SK-N-SH (cell line): ENCODE data around the gene FAM124A. TPM values are rescaled to one million over a fixed set of nuclear protein-coding genes. Genes with fewer than 3 reads are reported as not detected.

Experiments used
- CTCF ChIA-PET: fragments of 300-600, 350-600 bp; formaldehyde crosslinking; extraction: SDS; loops from one replicate; lab custom pipeline; 2021; lab: Yijun Ruan, JAX
- POLR2A ChIA-PET: fragments of 350-600 bp; sonication (Branson Sonifier 250); formaldehyde crosslinking; extraction: SDS; loops from one replicate; lab custom pipeline; 2020; ENCODE audit warnings: antibody characterized with exemption, inconsistent platforms; lab: Yijun Ruan, JAX
- DNase-seq: peaks from one replicate; pipeline ENCODE4 v3.0.0; 2012
- H2AFZ ChIP-seq: fragments of 200-600 bp; sonication (generic); 2 replicates; pipeline ENCODE4 v1.8.1; 2016; ENCODE audit warnings: antibody characterized with exemption, mild to moderate bottlenecking, low read depth
- H3F3A ChIP-seq: fragments of 200-600 bp; sonication (generic); replicated peaks from 2 replicates; pipeline ENCODE3; 2016; ENCODE audit warnings: antibody characterized with exemption, mild to moderate bottlenecking; ENCODE audit not compliant: insufficient read depth
- H3K27ac ChIP-seq, 2 experiments: fragments of 200-500 bp in 1 of 2; fragments of 200-600 bp in 1 of 2; sonication (Bioruptor generic) in 1 of 2; sonication (generic), shearing (Covaris generic) in 1 of 2; 2 replicates each; pipeline versions ENCODE4 v1.5.1 to v1.6.1; 2014 to 2016; ENCODE audit warnings: low read depth in 2 of 2, inconsistent platforms in 1 of 2, low read length in 1 of 2, mild to moderate bottlenecking in 1 of 2, mixed read lengths in 1 of 2
- H3K27me3 ChIP-seq: fragments of 200-600 bp; sonication (generic), shearing (Covaris generic); 2 replicates; pipeline ENCODE4 v1.6.1; 2016; ENCODE audit warnings: mixed run types; ENCODE audit not compliant: insufficient read depth
- H3K36me3 ChIP-seq, 2 experiments: fragments of 200-500 bp in 1 of 2; fragments of 200-600 bp in 1 of 2; sonication (Bioruptor generic) in 1 of 2; sonication (generic) in 1 of 2; replicated peaks in 1 of 2; 2 replicates each; pipeline versions ENCODE3 to v1.5.1; 2014 to 2016; ENCODE audit warnings: low read length in 1 of 2, mild to moderate bottlenecking in 1 of 2; ENCODE audit not compliant: insufficient read depth in 2 of 2, control insufficient read depth in 1 of 2
- H3K4me1 ChIP-seq, 2 experiments: fragments of 200-500 bp in 1 of 2; fragments of 200-600 bp in 1 of 2; sonication (Bioruptor generic) in 1 of 2; sonication (generic), shearing (Covaris generic) in 1 of 2; 2 replicates each; pipeline versions ENCODE4 v1.5.1 to v1.6.1; 2014 to 2016; ENCODE audit warnings: low read depth in 1 of 2, low read length in 1 of 2, mixed run types in 1 of 2; ENCODE audit not compliant: insufficient read depth in 2 of 2, control insufficient read depth in 1 of 2
- H3K4me2 ChIP-seq: fragments of 200-600 bp; sonication (generic), shearing (Covaris generic); 2 replicates; pipeline ENCODE4 v1.6.1; 2017; ENCODE audit warnings: mixed run types
- H3K4me3 ChIP-seq, 2 experiments: fragments of 200-500 bp in 1 of 2; fragments of 200-600 bp in 1 of 2; sonication (Bioruptor generic) in 1 of 2; sonication (generic), shearing (Covaris generic) in 1 of 2; 2 replicates each; pipeline versions ENCODE4 v1.5.1 to v1.8.1; 2014 to 2016; ENCODE audit warnings: low read depth in 2 of 2, inconsistent platforms in 1 of 2, low read length in 1 of 2, mild to moderate bottlenecking in 1 of 2, mixed read lengths in 1 of 2, moderate library complexity in 1 of 2
- H3K79me2 ChIP-seq: fragments of 200-600 bp; sonication (generic); 2 replicates; pipeline ENCODE4 v1.8.1; 2017; ENCODE audit warnings: mild to moderate bottlenecking; ENCODE audit not compliant: insufficient read depth
- H3K9ac ChIP-seq: fragments of 200-600 bp; sonication (generic); 2 replicates; pipeline ENCODE4 v1.6.1; 2017; ENCODE audit warnings: mixed run types
- H3K9me2 ChIP-seq: fragments of 200-600 bp; sonication (generic); 2 replicates; pipeline ENCODE4 v1.6.1; 2017; ENCODE audit warnings: mixed run types
- H3K9me3 ChIP-seq: fragments of 200-600 bp; sonication (generic); 2 replicates; pipeline ENCODE4 v1.6.1; 2017; ENCODE audit warnings: mixed run types, mild to moderate bottlenecking, moderate library complexity
- H4K20me1 ChIP-seq: fragments of 200-600 bp; sonication (generic); 2 replicates; pipeline ENCODE4 v1.6.1; 2017; ENCODE audit warnings: mild to moderate bottlenecking, mixed run types; ENCODE audit not compliant: insufficient read depth
- ELF1 ChIP-seq: IDR thresholded peaks from 2 replicates; pipeline ENCODE4 v1.4.0; 2012
- FOXJ3 ChIP-seq: sonication (generic); formaldehyde crosslinking; IDR thresholded peaks from 2 replicates; pipeline ENCODE4 v1.5.1; 2020; ENCODE audit warnings: mild to moderate bottlenecking, missing genetic modification reagents
- FOXM1 ChIP-seq: IDR thresholded peaks from 2 replicates; pipeline ENCODE4 v1.4.0; 2012; ENCODE audit warnings: low read depth, mild to moderate bottlenecking
- GATA2 ChIP-seq: sonication (generic); formaldehyde crosslinking; IDR thresholded peaks from 2 replicates; pipeline ENCODE4 v1.5.0; 2020; ENCODE audit warnings: mild to moderate bottlenecking, missing genetic modification reagents
- MEF2A ChIP-seq: IDR thresholded peaks from 2 replicates; pipeline ENCODE4 v1.4.0; 2012; ENCODE audit warnings: low read depth, borderline replicate concordance
- MXI1 ChIP-seq: IDR thresholded peaks from 2 replicates; pipeline ENCODE4 v1.6.1; 2012; ENCODE audit warnings: mild to moderate bottlenecking, low read depth, low read length, improper control_type of control experiment
- NFIC ChIP-seq: IDR thresholded peaks from 2 replicates; pipeline ENCODE4 v1.4.0; 2012; ENCODE audit warnings: borderline replicate concordance
- RCOR1 ChIP-seq: fragments of 150-350 bp; IDR thresholded peaks from 2 replicates; pipeline ENCODE4 v1.6.1; 2017; ENCODE audit warnings: antibody characterized with exemption, low read length
- RFX5 ChIP-seq: IDR thresholded peaks from 2 replicates; pipeline ENCODE4 v1.6.1; 2012; ENCODE audit warnings: mild to moderate bottlenecking, improper control_type of control experiment, low read length
- SIN3A ChIP-seq: IDR thresholded peaks from 2 replicates; pipeline ENCODE4 v1.6.1; 2012; ENCODE audit warnings: low read depth, mild to moderate bottlenecking, low read length, moderate library complexity, borderline replicate concordance
- TAF1 ChIP-seq: IDR thresholded peaks from 2 replicates; pipeline ENCODE4 v1.6.1; 2012; ENCODE audit warnings: low read depth, mild to moderate bottlenecking, low read length, moderate library complexity, borderline replicate concordance
- TCF12 ChIP-seq: IDR thresholded peaks from 2 replicates; pipeline ENCODE4 v1.4.0; 2012
- TEAD4 ChIP-seq: IDR thresholded peaks from 2 replicates; pipeline ENCODE4 v1.4.0; 2012; ENCODE audit warnings: mild to moderate bottlenecking, borderline replicate concordance; ENCODE audit not compliant: insufficient read depth
- ZBTB33 ChIP-seq: IDR thresholded peaks from 2 replicates; pipeline ENCODE4 v1.4.0; 2012; ENCODE audit warnings: low read depth, borderline replicate concordance
- WGBS: methylation state at CpG from one replicate; pipeline ENCODE4 v1.1.6; 2017; ENCODE audit warnings: low lambda C conversion rate; 5-methylcytosine and 5-hydroxymethylcytosine counted together
- polyA plus RNA-seq, 3 experiments: library from polyadenylated mRNA; depleted of rRNA; stranded (reverse); fragments of >200 nt; gene quantifications; 2 replicates each; pipeline ENCODE4 v1.2.3, GENCODE V29; 2012
- TF ChIP-seq, protein P1 (sequence below): IDR thresholded peaks from 2 replicates; pipeline ENCODE4 v1.6.1; 2012; ENCODE audit warnings: mild to moderate bottlenecking, low read depth, low read length, moderate library complexity
- TF ChIP-seq, protein P2 (sequence below): IDR thresholded peaks from 2 replicates; pipeline ENCODE4 v1.4.0; 2012; ENCODE audit warnings: low read depth, borderline replicate concordance

Gene FAM124A
- polyA plus RNA-seq, 1 of the 3 experiments (the other 2 are of a cell fraction), result 1.5 TPM

DNA sequence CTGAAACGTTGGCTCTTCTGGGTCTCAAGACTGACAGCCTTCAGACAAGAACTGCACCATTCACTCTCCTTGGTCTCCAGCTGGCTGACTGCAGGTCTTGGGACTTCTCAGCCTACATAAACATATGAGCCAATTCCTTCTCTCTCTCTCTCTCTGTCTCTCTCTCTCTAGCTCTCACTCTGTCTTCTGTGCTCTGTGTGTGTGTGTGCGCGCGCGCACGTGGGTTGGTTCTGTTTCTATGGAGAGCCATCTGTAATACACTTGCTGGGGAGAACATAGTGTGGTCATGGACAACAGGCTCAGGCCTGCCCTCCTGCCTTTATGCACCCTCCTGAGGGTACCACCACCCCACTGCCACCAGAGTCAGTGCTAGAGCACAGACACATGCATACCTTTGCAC, 103.6 kb downstream of the FAM124A start:
- Histone ChIP-seq H3K9me2 (no peaks in the 10 kb centered on the region), H3K9ac (no peak overlapping the region)
- DNase-seq, result no peak
- TF ChIP-seq MXI1, result no peak
- no peak for TF ChIP-seq RCOR1
- no peak for TF ChIP-seq TCF12
- no peak for TF ChIP-seq FOXM1
- TF ChIP-seq, protein P1, sequence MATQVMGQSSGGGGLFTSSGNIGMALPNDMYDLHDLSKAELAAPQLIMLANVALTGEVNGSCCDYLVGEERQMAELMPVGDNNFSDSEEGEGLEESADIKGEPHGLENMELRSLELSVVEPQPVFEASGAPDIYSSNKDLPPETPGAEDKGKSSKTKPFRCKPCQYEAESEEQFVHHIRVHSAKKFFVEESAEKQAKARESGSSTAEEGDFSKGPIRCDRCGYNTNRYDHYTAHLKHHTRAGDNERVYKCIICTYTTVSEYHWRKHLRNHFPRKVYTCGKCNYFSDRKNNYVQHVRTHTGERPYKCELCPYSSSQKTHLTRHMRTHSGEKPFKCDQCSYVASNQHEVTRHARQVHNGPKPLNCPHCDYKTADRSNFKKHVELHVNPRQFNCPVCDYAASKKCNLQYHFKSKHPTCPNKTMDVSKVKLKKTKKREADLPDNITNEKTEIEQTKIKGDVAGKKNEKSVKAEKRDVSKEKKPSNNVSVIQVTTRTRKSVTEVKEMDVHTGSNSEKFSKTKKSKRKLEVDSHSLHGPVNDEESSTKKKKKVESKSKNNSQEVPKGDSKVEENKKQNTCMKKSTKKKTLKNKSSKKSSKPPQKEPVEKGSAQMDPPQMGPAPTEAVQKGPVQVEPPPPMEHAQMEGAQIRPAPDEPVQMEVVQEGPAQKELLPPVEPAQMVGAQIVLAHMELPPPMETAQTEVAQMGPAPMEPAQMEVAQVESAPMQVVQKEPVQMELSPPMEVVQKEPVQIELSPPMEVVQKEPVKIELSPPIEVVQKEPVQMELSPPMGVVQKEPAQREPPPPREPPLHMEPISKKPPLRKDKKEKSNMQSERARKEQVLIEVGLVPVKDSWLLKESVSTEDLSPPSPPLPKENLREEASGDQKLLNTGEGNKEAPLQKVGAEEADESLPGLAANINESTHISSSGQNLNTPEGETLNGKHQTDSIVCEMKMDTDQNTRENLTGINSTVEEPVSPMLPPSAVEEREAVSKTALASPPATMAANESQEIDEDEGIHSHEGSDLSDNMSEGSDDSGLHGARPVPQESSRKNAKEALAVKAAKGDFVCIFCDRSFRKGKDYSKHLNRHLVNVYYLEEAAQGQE, result no peak
- no peak for TF ChIP-seq TAF1
- no peak for TF ChIP-seq SIN3A
- no peak for TF ChIP-seq NFIC
- no peak for TF ChIP-seq TEAD4
- TF ChIP-seq, protein P2, sequence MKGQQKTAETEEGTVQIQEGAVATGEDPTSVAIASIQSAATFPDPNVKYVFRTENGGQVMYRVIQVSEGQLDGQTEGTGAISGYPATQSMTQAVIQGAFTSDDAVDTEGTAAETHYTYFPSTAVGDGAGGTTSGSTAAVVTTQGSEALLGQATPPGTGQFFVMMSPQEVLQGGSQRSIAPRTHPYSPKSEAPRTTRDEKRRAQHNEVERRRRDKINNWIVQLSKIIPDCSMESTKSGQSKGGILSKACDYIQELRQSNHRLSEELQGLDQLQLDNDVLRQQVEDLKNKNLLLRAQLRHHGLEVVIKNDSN, result no peak
- TF ChIP-seq ELF1, result no peak
- TF ChIP-seq RFX5, result no peak
- TF ChIP-seq MEF2A, result no peak
- no peak for TF ChIP-seq GATA2 (CRISPR knock-in tag)
- TF ChIP-seq FOXJ3 (CRISPR knock-in tag), result no peak
- no peak for TF ChIP-seq ZBTB33
- TF ChIP-seq, all 33 proteins: peak for 0
- Histone ChIP-seq H3K36me3 (no peaks in the 10 kb centered on the region), H3K4me1 (peaks cover 0 to 4% of the 10 kb centered on the region in 2 experiments; a peak in 1 of 4 replicates), H2AFZ (no peak overlapping the region), H3K4me3 (no peak overlapping the region), H4K20me1 (no peaks in the 10 kb centered on the region), H3K9me3 (no peaks in the 10 kb centered on the region), H3F3A (no peaks in the 10 kb centered on the region), H3K79me2 (no peaks in the 10 kb centered on the region), H3K4me2 (no peak overlapping the region), H3K27ac (no peak overlapping the region), H3K27me3 (no peaks in the 10 kb centered on the region)
- ChIA-PET CTCF (interaction anchor here (1.1 to 1.2 kb wide), 2 partner anchors 20 to 472 kb away, joined by 3 to 4 read pairs; no protein-coding TSS in a partner anchor), POLR2A (interaction anchor here (1.0 kb wide), 1 partner anchor 460 kb away, joined by 3 read pairs; no protein-coding TSS in a partner anchor)
- 93% methylated on average over 6 of the region's 6 CpGs for whole genome bisulfite sequencing
